Pancreas (tissue), 10 donors: Measurements from ENCODE around the gene ZNF414. TPM values are rescaled to one million over a fixed set of nuclear protein-coding genes. Genes with fewer than 3 reads are reported as not detected.
A peak's percentile ranks its signal among the peaks of the same experiment; 100 is the strongest.

ENCODE experiments used
- ATAC-seq, 4 donors: fragments of 200-7000 bp; cut with Tn5 transposase; one replicate each; pipeline versions ENCODE4 v1.8.0 to v1.9.1; 2020; ENCODE audit warnings: mild to moderate bottlenecking in 4 of 4, moderate library complexity in 4 of 4
- DNase-seq, 6 donors: peaks; one replicate each; pipeline ENCODE4 v3.0.0-alpha.2; 2020
- FAIRE-seq: peaks from 2 replicates; lab custom pipeline; 2012; peaks lifted over from hg19 to GRCh38; lab: Jason Lieb, UNC
- H3K27ac ChIP-seq, 4 donors: fragments of 200-600 bp; sonication (generic); 1 replicate in 3 of 4; 2 replicates in 1 of 4; pipeline versions ENCODE4 v1.5.0 to v1.8.0; 2020
- H3K27me3 ChIP-seq, 4 donors: fragments of 200-600 bp; one replicate each; pipeline ENCODE4 v1.8.0; 2021
- H3K36me3 ChIP-seq, 3 donors: fragments of 200-600 bp; sonication (generic) in 1 of 3; one replicate each; pipeline versions ENCODE4 v1.5.0 to v1.8.0; 2020 to 2021
- H3K4me1 ChIP-seq, 3 donors: fragments of 200-600 bp; one replicate each; pipeline ENCODE4 v1.8.0; 2021
- H3K4me3 ChIP-seq, 4 donors: fragments of 200-600 bp; sonication (generic) in 2 of 4; one replicate each; pipeline versions ENCODE4 v1.5.0 to v1.8.0; 2020 to 2021
- H3K9me3 ChIP-seq, 4 donors: fragments of 200-600 bp; one replicate each; pipeline ENCODE4 v1.8.0; 2021
- WGBS, 2 donors: extraction: QIAGEN DNeasy Blood & Tissue Kit; methylation state at CpG; one replicate each; pipeline ENCODE4 v1.1.7; 2013; 5-methylcytosine and 5-hydroxymethylcytosine counted together
- intact Hi-C, 3 donors: fragments of 100-400 bp; cut with DNase I; formaldehyde crosslinking; loops; one replicate each; pipeline versions ENCODE4 v1.11.1 to v1.14.2; 2022
- polyA plus RNA-seq, 2 donors: library from polyadenylated mRNA; stranded (reverse); fragments of 200-250 nt; gene quantifications; one replicate each; pipeline ENCODE4 v1.2.3, GENCODE V29; 2013
- total RNA-seq, 6 donors: library from RNA; stranded (reverse); fragmentation: NEBNext Ultra II Directional in 4 of 6; extraction: Animal tissue kit (Norgen Biotek cat#: 25700) in 4 of 6; gene quantifications; one replicate each; pipeline versions ENCODE4 v1.2.1 to v1.2.4, GENCODE V29; 2021 to 2023
- TF ChIP-seq, protein P1 (sequence below), 4 donors: fragments of 200-600 bp; sonication (generic) in 3 of 4; IDR thresholded peaks; one replicate each; pipeline versions ENCODE4 v1.5.0 to v1.8.0; 2021; ENCODE audit warnings: antibody characterized with exemption in 4 of 4
- donor health status: healthy with polysubstance abuse.
- donor health status: DM: no; HTN: no; CAD: no; lungs with moderate emphysema.
- donor health status: DM: no; HTN: no; CAD: no.
- donor health status: control.
- donor health status: control.
- donor health status: Bipolar disorder and iron deficiency.
- donor health status: DM: yes; HTN: yes; CAD: no.
- donor health status: DM: no; HTN: no; CAD: no.
- donor health status: DM: no; HTN: no; CAD: no.
- donor health status: DM: yes; HTN: yes; CAD: no.

The ZNF414 gene
- total and polyA plus RNA-seq, 8 donors: 7.3 to 36.9 (median 13.1) TPM

DNA sequence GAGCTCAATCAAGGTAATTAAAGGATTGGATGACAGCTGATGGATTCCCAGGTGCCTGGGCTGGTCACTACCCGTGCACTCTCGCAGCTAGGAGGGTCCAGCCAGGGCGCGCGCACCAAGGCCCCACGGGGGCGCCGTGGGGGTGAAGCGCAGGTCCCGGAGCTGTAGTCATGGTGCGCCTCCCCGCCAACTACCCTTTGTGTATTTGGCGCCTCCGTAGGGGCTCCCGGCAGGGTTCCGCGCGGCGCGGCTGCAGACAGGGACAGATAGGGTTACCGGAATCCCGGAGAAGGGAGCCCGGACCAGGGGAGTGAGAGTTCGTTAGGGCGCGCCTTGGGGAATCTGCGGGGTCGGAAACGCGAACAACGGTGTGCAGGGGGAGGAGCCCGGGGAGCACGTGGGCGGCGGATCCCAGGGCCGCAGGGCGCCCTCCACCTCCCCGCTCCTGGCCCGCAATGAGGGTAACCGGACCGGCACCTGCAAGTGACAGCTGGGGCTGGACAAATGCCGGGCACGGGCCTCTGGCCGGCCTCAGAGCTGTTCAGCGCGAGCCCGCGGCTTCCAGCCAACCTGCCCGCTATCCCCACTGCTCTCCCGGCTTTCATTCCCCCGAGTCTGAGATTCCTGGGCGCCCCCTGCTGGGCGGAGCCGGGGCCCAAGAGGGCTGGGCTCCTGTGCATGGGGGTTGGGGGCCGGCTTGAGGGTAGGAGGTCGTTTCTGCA lies 8.1 kb downstream of the ZNF414 start:
- FAIRE-seq: no peak
- peak; percentile 89 to 95 (median 92) for ATAC-seq
- peak overlapping the region; percentile 19 to 46 (median 36) for H3K27ac ChIP-seq
- no peaks in the 10 kb centered on the region for H3K4me1 ChIP-seq
- intact Hi-C loops: loop anchor here (5.0 to 10.0 kb wide), 2 partner anchors 149 to 151 kb away; no protein-coding TSS in a partner anchor
- DNase-seq: peak; percentile 81 to 96 (median 87)
- H3K27me3 ChIP-seq: no peaks in the 10 kb centered on the region
- WGBS, 2 donors: 0 to 1% methylated on average over 46 to 56 of the region's 56 CpGs
- peak overlapping the region; percentile 37 to 64 (median 51) for H3K4me3 ChIP-seq
- H3K36me3 ChIP-seq: no peaks in the 10 kb centered on the region
- TF ChIP-seq, protein P1, sequence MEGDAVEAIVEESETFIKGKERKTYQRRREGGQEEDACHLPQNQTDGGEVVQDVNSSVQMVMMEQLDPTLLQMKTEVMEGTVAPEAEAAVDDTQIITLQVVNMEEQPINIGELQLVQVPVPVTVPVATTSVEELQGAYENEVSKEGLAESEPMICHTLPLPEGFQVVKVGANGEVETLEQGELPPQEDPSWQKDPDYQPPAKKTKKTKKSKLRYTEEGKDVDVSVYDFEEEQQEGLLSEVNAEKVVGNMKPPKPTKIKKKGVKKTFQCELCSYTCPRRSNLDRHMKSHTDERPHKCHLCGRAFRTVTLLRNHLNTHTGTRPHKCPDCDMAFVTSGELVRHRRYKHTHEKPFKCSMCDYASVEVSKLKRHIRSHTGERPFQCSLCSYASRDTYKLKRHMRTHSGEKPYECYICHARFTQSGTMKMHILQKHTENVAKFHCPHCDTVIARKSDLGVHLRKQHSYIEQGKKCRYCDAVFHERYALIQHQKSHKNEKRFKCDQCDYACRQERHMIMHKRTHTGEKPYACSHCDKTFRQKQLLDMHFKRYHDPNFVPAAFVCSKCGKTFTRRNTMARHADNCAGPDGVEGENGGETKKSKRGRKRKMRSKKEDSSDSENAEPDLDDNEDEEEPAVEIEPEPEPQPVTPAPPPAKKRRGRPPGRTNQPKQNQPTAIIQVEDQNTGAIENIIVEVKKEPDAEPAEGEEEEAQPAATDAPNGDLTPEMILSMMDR (IDR thresholded peaks at IDR 0.05): peak; percentile 74 to 86 (median 82)
- no peaks in the 10 kb centered on the region for H3K9me3 ChIP-seq

DNA sequence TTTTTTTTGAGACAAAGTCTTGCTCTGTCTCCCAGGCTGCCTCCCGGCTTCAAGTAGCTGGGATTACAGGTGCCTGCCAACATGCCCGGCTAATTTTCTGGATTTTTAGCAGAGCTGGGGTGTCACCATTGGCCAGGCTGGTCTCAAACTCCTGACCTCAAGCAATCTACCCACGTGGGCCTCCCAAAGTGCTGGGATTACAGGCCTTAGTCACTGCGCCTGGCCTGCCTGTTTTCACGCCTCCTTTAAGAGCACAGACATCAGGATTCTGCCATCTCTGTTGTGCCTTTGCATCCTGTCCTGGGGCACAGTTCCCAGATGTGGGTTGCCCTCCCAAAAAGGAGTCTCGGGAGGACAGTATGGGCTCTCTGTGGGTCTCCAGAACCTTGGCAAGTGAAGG lies 9.0 kb downstream of the ZNF414 start:
- TF ChIP-seq, protein P1 (IDR thresholded peaks at IDR 0.05): no peak
- WGBS, 2 donors: 79 to 81% methylated on average over 6 of the region's 6 CpGs
- Histone ChIP-seq H3K4me3 (no peak overlapping the region), H3K27ac (no peak overlapping the region), H3K4me1 (no peaks in the 10 kb centered on the region), H3K27me3 (no peaks in the 10 kb centered on the region), H3K9me3 (no peaks in the 10 kb centered on the region), H3K36me3 (no peaks in the 10 kb centered on the region)
- DNase-seq: no peak
- intact Hi-C loops: loop anchor here (5.0 to 10.0 kb wide), 2 partner anchors 148 to 150 kb away; no protein-coding TSS in a partner anchor
- no peak for ATAC-seq
- no peak for FAIRE-seq

DNA sequence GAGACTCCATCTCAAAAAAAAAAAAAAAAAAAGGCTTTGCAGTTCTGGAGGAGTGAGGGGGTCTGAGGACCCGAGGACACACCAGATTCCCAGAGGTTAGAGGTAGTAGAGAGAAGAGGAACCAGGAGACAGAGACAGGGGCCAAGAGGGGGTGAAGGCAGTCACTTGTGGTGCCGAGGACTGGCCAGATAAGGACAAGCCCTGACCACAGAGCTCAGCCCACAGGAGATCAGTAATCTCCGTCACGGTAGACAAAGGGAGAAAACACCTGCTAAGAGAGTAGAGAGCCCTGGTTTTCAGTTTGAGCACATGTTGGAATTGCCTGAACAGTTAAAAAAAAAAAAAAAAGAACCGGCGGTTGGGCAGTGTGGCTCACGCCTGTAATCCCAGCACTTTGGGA lies 9.8 kb downstream of the ZNF414 start:
- Histone ChIP-seq H3K4me1 (no peaks in the 10 kb centered on the region), H3K9me3 (no peaks in the 10 kb centered on the region), H3K36me3 (no peaks in the 10 kb centered on the region), H3K27me3 (no peaks in the 10 kb centered on the region), H3K4me3 (no peak overlapping the region), H3K27ac (no peak overlapping the region)
- 82 to 83% methylated on average over 7 of the region's 7 CpGs for WGBS, 2 donors
- intact Hi-C loops: loop anchor here in 2 of 3 donors (10.0 kb wide), 1 partner anchor 149 kb away; no protein-coding TSS in a partner anchor
- ATAC-seq (no peak), FAIRE-seq (no peak), DNase-seq (no peak)
- TF ChIP-seq, protein P1 (IDR thresholded peaks at IDR 0.05): no peak

DNA sequence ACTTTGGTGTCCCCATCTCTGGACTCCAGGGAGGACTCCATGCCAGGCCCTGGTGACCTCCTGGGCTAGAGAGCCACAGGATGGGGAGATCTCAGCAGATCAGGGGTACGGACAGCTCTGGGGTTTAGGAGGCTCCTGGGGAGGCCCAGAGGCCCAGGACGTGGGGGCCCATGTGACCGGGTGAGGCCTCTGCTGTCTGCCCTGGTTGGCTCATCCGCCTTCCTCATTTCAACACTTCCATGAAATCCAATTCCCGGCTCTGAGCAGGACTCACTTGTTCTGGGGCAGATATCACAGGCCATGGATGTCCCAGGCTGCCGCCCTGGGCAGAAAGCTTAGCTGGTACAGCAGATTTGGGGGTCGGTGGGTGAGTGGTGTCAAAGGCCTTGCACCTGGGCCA lies 10.5 kb downstream of the ZNF414 start:
- DNase-seq (no peak), ATAC-seq (no peak), FAIRE-seq (no peak)
- Histone ChIP-seq H3K9me3 (no peaks in the 10 kb centered on the region), H3K27ac (no peak overlapping the region), H3K4me3 (no peak overlapping the region), H3K4me1 (no peaks in the 10 kb centered on the region), H3K36me3 (no peaks in the 10 kb centered on the region), H3K27me3 (no peaks in the 10 kb centered on the region)
- 86 to 91% methylated on average over 7 of the region's 7 CpGs for WGBS, 2 donors
- intact Hi-C loops: loop anchor here in 2 of 3 donors (10.0 kb wide), 1 partner anchor 149 kb away; no protein-coding TSS in a partner anchor
- TF ChIP-seq, protein P1 (IDR thresholded peaks at IDR 0.05): no peak

DNA sequence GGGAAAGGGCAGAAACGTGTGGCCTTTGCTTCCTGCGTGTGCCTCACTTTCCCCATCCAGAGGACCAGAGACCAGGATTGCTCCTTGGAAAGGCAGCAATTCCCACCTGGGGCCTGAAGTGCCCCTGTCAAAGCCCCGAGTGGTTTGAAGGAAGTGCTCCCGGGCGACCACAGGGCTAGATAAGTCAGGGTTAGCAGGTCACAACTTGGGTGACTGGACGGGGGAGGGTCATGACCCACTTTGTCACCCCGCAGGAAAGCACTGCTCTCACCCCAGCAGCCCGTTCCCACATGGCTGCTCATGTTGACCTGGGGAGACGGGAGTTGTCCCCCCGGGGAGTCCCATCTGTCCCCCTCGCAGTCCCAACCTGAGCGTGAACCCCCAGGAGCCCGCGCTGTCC lies 12.0 kb downstream of the ZNF414 start:
- Histone ChIP-seq H3K4me1 (no peaks in the 10 kb centered on the region), H3K27ac (no peak overlapping the region), H3K4me3 (no peak overlapping the region), H3K9me3 (no peaks in the 10 kb centered on the region), H3K36me3 (no peaks in the 10 kb centered on the region), H3K27me3 (no peaks in the 10 kb centered on the region)
- intact Hi-C loops: loop anchor here in 2 of 3 donors (10.0 kb wide), 1 partner anchor 147 kb away; no protein-coding TSS in a partner anchor
- DNase-seq: no peak
- WGBS, 2 donors: 72 to 82% methylated on average over 14 of the region's 14 CpGs
- no peak for FAIRE-seq
- ATAC-seq: no peak
- TF ChIP-seq, protein P1 (IDR thresholded peaks at IDR 0.05): no peak
